NB4 (cell line): Measurements from ENCODE around the gene COTL1.

ENCODE experiments used
- DNase-seq: peaks from one replicate; pipeline ENCODE4 v3.0.0; 2010; ENCODE audit warnings: low read depth
- H3K4me3 ChIP-seq: one replicate; pipeline ENCODE4 v1.5.1; 2011; ENCODE audit warnings: mild to moderate bottlenecking, low read depth, low read length, moderate library complexity
- CTCF ChIP-seq: IDR thresholded peaks from one replicate; pipeline ENCODE4 v1.5.1; 2012; ENCODE audit warnings: low read depth, low read length
- MYC ChIP-seq: IDR thresholded peaks from 2 replicates; pipeline ENCODE4 v1.6.1; 2011; ENCODE audit warnings: low read depth, low read length
- POLR2A ChIP-seq: IDR thresholded peaks from 2 replicates; pipeline ENCODE4 v1.6.1; 2011; ENCODE audit warnings: mild to moderate bottlenecking; ENCODE audit not compliant: insufficient read length; ENCODE audit errors: extremely low read depth
- TF ChIP-seq, protein P1 (sequence below): IDR thresholded peaks from 2 replicates; pipeline ENCODE4 v1.6.1; 2011; ENCODE audit warnings: low read depth, low read length

The COTL1 gene

GRCh38 chr16:84617791-84618580, at the start of gene COTL1:
Gene COTL1, minus strand, starts transcription at chr16:84618078. Its CDS starts 164 bp downstream, at chr16:84617914.
- H3K4me3 ChIP-seq: peak within 1 kb of the TSS; percentile 50
- peak; percentile 98 for DNase-seq
- no peak for TF ChIP-seq CTCF
- TF ChIP-seq MYC: peak; percentile 4; the same call in 1 of the 2 replicates
- peak; percentile 34 for TF ChIP-seq POLR2A
- TF ChIP-seq, protein P1, sequence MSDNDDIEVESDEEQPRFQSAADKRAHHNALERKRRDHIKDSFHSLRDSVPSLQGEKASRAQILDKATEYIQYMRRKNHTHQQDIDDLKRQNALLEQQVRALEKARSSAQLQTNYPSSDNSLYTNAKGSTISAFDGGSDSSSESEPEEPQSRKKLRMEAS: no peak

DNA sequence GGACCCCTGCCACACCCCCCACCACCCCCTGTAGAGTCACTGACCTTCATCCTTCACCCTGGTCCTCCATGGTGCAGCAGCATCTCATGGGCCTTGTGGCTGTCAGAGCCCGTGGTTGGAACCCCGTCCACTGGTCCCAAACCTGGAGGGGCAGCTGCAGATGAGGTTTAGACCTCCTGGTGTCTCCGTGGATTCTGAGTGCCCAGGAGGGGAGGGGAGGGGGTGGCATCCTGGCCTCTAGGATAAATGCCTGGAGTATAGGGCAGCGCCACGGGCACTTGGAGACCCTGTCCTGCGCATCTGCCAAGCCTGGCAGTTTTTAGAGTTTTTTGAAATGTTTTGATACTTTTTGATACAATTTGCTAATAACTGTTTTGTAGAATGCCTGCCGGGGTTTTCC, 48.0 kb upstream of the COTL1 start:
- DNase-seq: no peak
- TF ChIP-seq POLR2A (no peak), CTCF (no peak), MYC (no peak)
- TF ChIP-seq, protein P1: no peak
- no peak overlapping the region for H3K4me3 ChIP-seq

DNA sequence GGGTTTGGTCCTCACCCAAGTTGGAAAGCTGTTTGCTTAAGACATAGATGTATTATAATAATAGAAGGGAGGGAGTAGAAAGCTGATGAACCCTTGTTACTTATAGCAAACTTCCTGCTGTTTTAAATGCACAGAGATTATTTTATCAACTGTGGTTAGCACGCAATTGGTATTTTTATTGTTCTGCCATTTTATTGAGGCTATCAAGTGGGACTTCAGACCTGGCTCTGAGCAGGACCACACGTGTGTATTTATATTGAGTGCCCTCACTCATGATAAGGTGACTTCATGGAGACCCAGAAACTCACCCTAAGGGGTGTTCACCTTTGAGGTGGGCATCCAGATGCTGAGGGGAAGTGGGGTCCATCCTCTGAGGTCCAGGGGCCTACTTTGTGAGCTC, 47.5 kb upstream of the COTL1 start:
- no peak for DNase-seq
- TF ChIP-seq POLR2A: no peak
- TF ChIP-seq CTCF: no peak
- TF ChIP-seq MYC: no peak
- TF ChIP-seq, protein P1: no peak

GRCh38 chr16:84663433-84664101, 45.7 kb upstream of the COTL1 start:
- TF ChIP-seq POLR2A: no peak
- TF ChIP-seq CTCF: no peak
- no peak for TF ChIP-seq MYC
- TF ChIP-seq, protein P1: no peak
- DNase-seq: peak; percentile 44
- no peak overlapping the region for H3K4me3 ChIP-seq

More for the DNA sequence above, 47.5 kb upstream of the COTL1 start:
- H3K4me3 ChIP-seq: no peak overlapping the region

DNA sequence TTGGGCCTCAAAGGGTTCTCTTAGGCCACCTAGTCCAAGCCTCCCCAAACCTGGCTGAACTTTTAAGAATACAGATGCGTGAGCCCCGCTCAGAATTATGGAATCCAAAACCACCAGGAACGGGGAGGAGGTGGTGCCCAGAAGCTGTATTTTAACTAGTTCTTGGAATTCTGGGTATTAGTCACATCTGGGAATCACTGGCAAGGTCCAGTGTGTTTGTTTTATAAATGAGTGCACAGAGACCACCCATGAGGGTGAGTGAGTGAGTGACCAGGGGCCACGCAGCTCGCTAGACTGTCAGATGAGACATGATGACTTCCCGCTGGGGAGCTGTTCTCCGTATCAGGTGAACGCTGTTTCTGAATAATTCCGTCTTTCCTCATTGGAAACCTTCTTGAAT, 44.6 kb upstream of the COTL1 start:
- no peak overlapping the region for H3K4me3 ChIP-seq
- TF ChIP-seq MYC: no peak
- TF ChIP-seq POLR2A: no peak
- TF ChIP-seq, protein P1: no peak
- TF ChIP-seq CTCF: no peak
- no peak for DNase-seq
